OCI-LY1 (cell line): Measurements from ENCODE around the gene ATP7B.

Experiments
- CTCF ChIP-seq: fragments of 200-600 bp; sonication (generic), shearing (Covaris generic); IDR thresholded peaks from 2 replicates; pipeline ENCODE4 v1.5.1; 2017; ENCODE audit warnings: mild to moderate bottlenecking, antibody characterized with exemption, low read length, moderate library complexity, mixed read lengths
- EZH2 ChIP-seq: fragments of 200-600 bp; sonication (generic), shearing (Covaris generic); IDR thresholded peaks from 2 replicates; pipeline ENCODE4 v1.8.0; 2017; ENCODE audit warnings: borderline replicate concordance, mixed run types, mild to moderate bottlenecking, antibody characterized with exemption, low read length, moderate library complexity, mixed read lengths

GRCh38 chr13:51933466-51934058 lies 77.7 kb downstream of the ATP7B start:
- TF ChIP-seq CTCF (no peak), EZH2 (no peak)
